Raji (cell line): ENCODE measurements around the gene PRKCA.

Source experiments
- POLR2A ChIP-seq: IDR thresholded peaks from 2 replicates; pipeline ENCODE4 v1.6.1; 2011; ENCODE audit warnings: low read depth, low read length, control low read depth; ENCODE audit not compliant: insufficient read depth

PRKCA gene

GRCh38 chr17:66427134-66427533 lies 124.7 kb downstream of the PRKCA start:
- no peak for TF ChIP-seq POLR2A

- no peak for TF ChIP-seq POLR2A
These were observed 127.3 kb downstream of the PRKCA start for GRCh38 chr17:66429680-66430079.

- TF ChIP-seq POLR2A: no peak
These were observed 128.7 kb downstream of the PRKCA start for GRCh38 chr17:66430846-66431795.

GRCh38 chr17:66431910-66432309 lies 129.5 kb downstream of the PRKCA start:
- no peak for TF ChIP-seq POLR2A

- no peak for TF ChIP-seq POLR2A
These were observed 130.1 kb downstream of the PRKCA start for GRCh38 chr17:66432411-66432957.

GRCh38 chr17:66432996-66433551 lies 130.7 kb downstream of the PRKCA start:
- no peak for TF ChIP-seq POLR2A

GRCh38 chr17:66435182-66435581 lies 132.8 kb downstream of the PRKCA start:
- no peak for TF ChIP-seq POLR2A

GRCh38 chr17:66436631-66437030 lies 134.2 kb downstream of the PRKCA start:
- no peak for TF ChIP-seq POLR2A

GRCh38 chr17:66437476-66438026 lies 135.1 kb downstream of the PRKCA start:
- no peak for TF ChIP-seq POLR2A

- no peak for TF ChIP-seq POLR2A
These were observed 135.7 kb downstream of the PRKCA start for GRCh38 chr17:66438101-66438500.

GRCh38 chr17:66441101-66441661 lies 138.8 kb downstream of the PRKCA start:
- TF ChIP-seq POLR2A: no peak

GRCh38 chr17:66443166-66443565 lies 140.8 kb downstream of the PRKCA start:
- TF ChIP-seq POLR2A: no peak

- no peak for TF ChIP-seq POLR2A
These were observed 141.2 kb downstream of the PRKCA start for GRCh38 chr17:66443606-66444005.

GRCh38 chr17:66444031-66444430 lies 141.6 kb downstream of the PRKCA start:
- TF ChIP-seq POLR2A: no peak

- no peak for TF ChIP-seq POLR2A
These were observed 142.8 kb downstream of the PRKCA start for GRCh38 chr17:66445229-66445628.
